AG20443 (cell line): ENCODE results near the gene DAPK2.
"Not testable (repeated sequence)": the region's sequence is repeated elsewhere in the genome, so short reads cannot be mapped to it uniquely, and the experiment has no call there.

ENCODE experiments used
- DNase-seq: peaks from one replicate; pipeline ENCODE4 v3.0.0; 2012; ENCODE audit warnings: low spot score, mixed read lengths

DAPK2 gene

GRCh38 chr15:64046421-64047153, at the start of gene DAPK2:
Gene DAPK2 (minus strand): TSS chr15:64046485. CDS start chr15:64040261, 6,224 bp downstream.
- peak; percentile 97 for DNase-seq

- no peak for DNase-seq
Measured at GRCh38 chr15:64095431-64095794, 49.1 kb upstream of the DAPK2 start.

GRCh38 chr15:64093627-64094417, 47.5 kb upstream of the DAPK2 start, which contains the start of gene CIAO2A:
Gene CIAO2A (minus strand): TSS chr15:64093838. CDS start chr15:64093768, 70 bp downstream.
- DNase-seq: peak; percentile 93

- peak; percentile 54 for DNase-seq
Measured at GRCh38 chr15:64092864-64093626, 46.8 kb upstream of the DAPK2 start.

GRCh38 chr15:64092075-64092820, 46.0 kb upstream of the DAPK2 start:
- no peak for DNase-seq

GRCh38 chr15:64090527-64090926, 44.2 kb upstream of the DAPK2 start:
- DNase-seq: no peak

- DNase-seq: no peak
Measured at GRCh38 chr15:64089543-64090280, 43.4 kb upstream of the DAPK2 start.

GRCh38 chr15:64082757-64083156, 36.5 kb upstream of the DAPK2 start:
- no peak for DNase-seq

- DNase-seq: not testable (repeated sequence)
Measured at GRCh38 chr15:64073496-64073895, 27.2 kb upstream of the DAPK2 start.

- no peak for DNase-seq
Measured at GRCh38 chr15:64072812-64073211, 26.5 kb upstream of the DAPK2 start.

- no peak for DNase-seq
Measured at GRCh38 chr15:64071931-64072765, 25.9 kb upstream of the DAPK2 start.

GRCh38 chr15:64070965-64071851, 24.9 kb upstream of the DAPK2 start:
- DNase-seq: peak; percentile 88

GRCh38 chr15:64070106-64070505, 23.8 kb upstream of the DAPK2 start:
- DNase-seq: no peak

- no peak for DNase-seq
Measured at GRCh38 chr15:64068133-64068532, 21.8 kb upstream of the DAPK2 start.

- peak; percentile 80 for DNase-seq
Measured at GRCh38 chr15:64067564-64068030, 21.3 kb upstream of the DAPK2 start.

- no peak for DNase-seq
Measured at GRCh38 chr15:64066451-64066850, 20.2 kb upstream of the DAPK2 start.

- DNase-seq: no peak
Measured at GRCh38 chr15:64060716-64061115, 14.4 kb upstream of the DAPK2 start.

GRCh38 chr15:64059104-64059503, 12.8 kb upstream of the DAPK2 start:
- not testable (repeated sequence) for DNase-seq

- DNase-seq: no peak
Measured at GRCh38 chr15:64058279-64058678, 12.0 kb upstream of the DAPK2 start.
